HG02759 (cell line): ENCODE measurements around the gene CEBPG.
A peak's percentile ranks its signal among the peaks of the same experiment; 100 is the strongest.

Experiments
- ATAC-seq: cut with Tn5 transposase; IDR thresholded peaks from one replicate; pipeline ENCODE4 v1.9.1; 2021; ENCODE audit warnings: mild to moderate bottlenecking, moderate library complexity; ENCODE audit not compliant: unreplicated experiment

CEBPG gene

DNA sequence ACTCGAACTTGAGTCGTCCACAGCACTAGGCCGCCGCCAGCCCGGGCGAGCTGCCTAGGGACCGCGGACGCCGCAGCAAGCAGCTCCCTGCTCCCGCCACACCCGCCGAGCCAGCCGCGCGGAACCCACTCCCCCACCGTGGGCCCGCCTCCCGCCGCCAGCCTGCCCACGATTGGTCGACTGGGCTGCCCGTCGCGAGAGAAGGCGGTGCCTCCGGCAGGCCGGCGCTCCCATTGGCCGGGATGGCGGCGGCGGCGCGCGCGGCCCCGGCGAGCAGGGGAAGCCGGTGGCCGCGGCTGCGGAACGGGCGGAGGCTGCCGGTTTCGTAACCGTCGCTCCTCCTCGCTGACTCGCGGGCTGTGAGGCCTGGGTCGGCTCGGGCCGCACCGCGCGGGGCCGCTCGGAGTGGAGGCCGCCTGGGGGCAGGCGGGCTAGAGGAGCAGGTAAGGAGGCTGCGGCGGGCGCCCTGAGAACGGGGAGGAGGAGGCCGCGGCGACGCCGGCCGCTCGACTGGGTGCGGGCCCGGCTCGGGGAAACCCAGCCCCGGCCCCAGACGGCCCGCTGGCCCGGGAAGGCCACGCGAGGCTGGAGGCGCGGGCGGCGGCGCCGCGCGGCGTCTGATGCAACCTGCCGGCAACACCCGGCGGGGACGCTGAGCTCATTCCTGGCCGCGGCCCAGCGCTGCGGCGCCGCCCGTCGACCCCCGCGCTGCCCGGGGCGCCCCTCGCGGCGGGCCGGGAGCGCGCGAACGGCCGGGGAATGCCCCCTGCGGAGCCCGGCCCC, at the start of gene CEBPG:
CEBPG (plus strand) TSS at position 257 of the 783 bp plus-strand sequence. CDS start 5,531 bp downstream, outside the sequence.
- peak; percentile 86 for ATAC-seq

DNA sequence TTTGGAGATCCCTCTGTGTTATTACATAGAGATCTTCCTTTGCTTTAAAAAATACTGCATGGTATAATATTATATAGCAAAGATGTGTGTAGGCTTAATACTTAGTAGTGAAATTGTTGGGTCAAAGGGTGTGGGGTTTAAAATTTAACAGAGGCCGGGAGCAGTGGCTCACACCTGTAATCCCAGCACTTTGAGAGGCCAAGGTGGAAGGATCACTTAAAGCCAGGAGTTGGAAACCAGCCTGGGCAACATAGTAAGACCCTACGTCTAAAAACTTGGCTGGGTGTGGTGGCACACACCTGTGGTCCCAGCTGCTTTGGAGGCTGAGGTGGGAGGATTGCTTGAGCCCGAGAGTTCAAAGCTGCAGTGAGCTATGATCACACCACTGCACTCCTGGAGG, 48.9 kb upstream of the CEBPG start:
- ATAC-seq: no peak

GRCh38 chr19:33325920-33326319, 47.6 kb upstream of the CEBPG start:
- no peak for ATAC-seq

DNA sequence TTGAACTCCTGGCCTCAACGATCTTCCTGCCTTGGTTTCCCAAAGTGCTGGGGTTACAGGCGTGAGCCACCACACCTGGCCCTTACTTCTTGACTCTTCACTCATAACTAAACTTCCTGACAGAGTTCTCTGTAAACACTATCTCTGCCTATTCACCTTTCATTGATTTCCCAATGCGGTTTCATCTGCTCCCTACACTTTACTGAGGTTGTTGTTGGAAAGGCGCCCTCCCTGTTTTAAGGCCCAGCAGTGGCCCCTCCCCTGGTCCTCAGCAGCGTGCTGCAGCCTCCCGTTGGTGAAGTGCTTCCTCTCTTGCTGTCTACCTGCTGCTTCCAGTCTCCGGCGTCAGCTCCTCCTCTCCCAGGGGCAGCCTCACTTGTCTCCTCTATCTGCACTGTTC, 44.4 kb upstream of the CEBPG start:
- no peak for ATAC-seq

GRCh38 chr19:33329736-33330135, 43.8 kb upstream of the CEBPG start:
- no peak for ATAC-seq

DNA sequence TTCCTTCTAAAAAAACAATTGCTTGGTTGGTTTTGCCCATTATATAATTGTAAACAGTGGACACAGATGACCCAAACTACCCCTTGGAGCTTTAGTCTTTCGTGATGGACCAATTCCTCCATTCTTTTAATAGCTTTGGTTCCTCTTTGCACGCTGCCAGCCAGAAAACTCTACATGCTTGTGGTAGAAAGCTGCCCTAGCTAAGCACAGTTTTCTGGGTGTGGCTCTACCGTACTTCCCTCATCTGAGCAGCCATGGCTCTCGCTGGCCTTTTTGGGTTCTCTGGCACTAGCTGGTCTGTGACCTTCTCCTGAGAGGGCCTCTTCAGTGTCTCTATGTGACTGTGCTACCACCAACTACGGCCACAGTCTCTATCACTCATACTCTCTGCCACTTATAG, 41.3 kb upstream of the CEBPG start:
- ATAC-seq: no peak

DNA sequence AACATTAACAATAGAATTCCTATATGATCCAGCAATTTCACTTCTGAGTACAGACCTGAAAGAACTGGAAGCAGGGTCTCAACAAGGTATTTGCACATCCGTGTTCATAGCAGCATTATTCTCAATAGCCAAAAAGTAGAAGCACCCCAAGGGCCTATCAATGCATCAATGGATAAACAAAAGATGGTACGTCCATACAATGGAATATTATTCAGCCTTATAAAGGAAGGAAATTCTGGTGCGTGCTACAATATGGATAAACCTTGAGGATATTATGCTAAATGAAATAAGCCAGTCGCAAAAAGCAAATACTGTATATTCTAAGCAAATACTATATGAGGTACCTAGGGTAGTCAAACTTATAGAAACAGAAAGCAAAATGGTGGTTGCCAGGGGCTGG, 40.4 kb upstream of the CEBPG start:
- ATAC-seq: no peak

DNA sequence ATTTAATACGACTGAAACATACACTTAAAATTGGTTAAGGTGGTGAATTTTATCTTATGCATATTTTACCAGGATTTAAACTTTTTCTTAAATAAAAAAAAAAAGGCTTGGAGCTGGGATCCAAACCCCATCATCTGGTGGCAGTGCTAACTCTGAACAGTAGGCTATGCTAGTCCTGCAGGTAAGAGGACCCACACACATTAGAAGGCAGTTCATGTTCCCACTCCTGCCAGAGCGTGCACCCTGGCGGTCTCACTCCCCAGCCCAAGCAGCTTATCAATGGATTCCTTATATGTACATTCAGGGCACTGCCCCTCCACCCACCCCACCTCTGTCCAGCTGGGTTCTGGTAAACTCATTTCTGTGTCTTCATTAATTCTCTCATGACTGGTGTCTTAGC, 39.9 kb upstream of the CEBPG start:
- ATAC-seq: no peak

DNA sequence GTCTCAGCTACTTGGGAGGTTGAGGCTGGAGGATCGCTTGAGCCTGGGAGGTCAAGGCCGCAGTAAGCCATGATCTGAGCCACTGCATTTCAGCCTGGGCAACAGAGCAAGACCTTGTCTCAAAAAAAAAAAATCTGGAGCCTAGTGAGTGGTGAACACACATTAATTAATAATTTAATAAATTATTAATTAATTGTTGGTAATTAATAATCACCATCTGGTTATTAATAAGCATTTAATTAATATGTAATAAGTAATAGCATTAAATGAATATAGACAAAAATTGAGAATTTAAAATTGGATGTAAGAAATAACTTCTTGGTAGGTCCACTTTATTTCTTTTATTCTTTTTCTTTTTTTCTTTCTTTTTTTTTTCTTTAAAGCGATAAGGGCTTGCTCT, 39.2 kb upstream of the CEBPG start:
- ATAC-seq: no peak

DNA sequence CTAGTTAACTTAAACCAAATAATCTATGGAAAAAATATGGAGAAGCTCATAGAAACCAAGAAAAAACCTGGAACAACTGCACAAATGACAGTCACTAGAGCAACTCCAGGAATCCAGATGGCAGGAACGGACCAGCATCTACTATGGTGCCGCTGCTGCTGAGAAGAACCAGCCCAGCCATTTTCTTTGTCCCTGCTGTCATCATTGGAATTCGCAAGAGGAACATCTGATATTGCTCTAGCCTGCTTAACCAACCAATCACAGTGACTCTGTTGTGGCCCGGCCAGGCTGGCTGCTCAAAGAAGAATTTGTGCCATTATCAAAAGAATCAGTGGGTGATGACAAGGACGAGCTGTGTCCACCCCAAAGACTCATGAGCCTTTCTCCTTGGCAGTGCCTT, 38.1 kb upstream of the CEBPG start:
- ATAC-seq: no peak

- ATAC-seq: no peak
Observed at GRCh38 chr19:33339016-33339984, 34.2 kb upstream of the CEBPG start.

DNA sequence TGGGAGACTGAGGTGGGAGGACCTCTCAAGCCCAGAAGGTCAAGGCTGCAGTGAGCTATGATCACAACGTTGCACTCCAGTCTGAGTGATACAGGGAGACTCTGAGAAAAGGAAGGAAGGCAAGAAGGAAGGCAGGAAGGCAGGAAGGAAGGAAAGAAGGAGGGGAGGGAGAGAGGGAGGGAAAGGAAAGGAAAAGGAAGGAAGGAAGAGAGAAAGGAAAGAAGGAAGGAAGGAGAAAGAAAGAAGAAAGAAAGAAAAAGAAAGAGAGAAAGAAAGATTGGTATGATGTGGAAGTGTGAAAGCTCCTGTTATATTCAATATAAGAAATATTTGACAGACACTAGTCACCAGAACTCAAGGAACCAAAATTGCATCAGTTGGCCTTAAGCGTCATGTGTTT, 32.5 kb upstream of the CEBPG start:
- ATAC-seq: no peak

GRCh38 chr19:33343301-33343700, 30.2 kb upstream of the CEBPG start:
- ATAC-seq: no peak

- no peak for ATAC-seq
Observed at GRCh38 chr19:33343859-33344572, 29.5 kb upstream of the CEBPG start.

- ATAC-seq: no peak
Observed at GRCh38 chr19:33344573-33344925, 29.0 kb upstream of the CEBPG start.

GRCh38 chr19:33345163-33345562, 28.3 kb upstream of the CEBPG start:
- no peak for ATAC-seq

- ATAC-seq: no peak
Observed at GRCh38 chr19:33346665-33347064, 26.8 kb upstream of the CEBPG start.

DNA sequence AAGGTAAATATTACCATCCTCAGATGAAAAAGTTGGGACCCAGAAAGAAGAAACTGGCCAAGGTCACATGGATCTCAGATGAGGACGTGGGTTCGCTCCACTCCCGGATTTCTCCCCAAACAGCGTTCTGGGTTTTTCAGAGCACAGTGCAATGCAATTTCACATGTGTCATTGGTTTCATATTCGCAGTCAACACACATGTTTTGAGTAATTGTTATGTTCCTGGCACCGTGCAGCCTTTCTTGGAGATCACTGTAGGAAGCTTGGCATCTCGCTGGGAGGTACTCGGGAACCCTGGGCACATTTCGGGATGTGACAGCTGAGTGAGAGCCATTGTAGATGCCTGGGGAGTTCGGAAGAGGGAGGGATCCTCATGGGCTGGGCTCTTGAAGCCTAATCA, 26.2 kb upstream of the CEBPG start:
- ATAC-seq: no peak

DNA sequence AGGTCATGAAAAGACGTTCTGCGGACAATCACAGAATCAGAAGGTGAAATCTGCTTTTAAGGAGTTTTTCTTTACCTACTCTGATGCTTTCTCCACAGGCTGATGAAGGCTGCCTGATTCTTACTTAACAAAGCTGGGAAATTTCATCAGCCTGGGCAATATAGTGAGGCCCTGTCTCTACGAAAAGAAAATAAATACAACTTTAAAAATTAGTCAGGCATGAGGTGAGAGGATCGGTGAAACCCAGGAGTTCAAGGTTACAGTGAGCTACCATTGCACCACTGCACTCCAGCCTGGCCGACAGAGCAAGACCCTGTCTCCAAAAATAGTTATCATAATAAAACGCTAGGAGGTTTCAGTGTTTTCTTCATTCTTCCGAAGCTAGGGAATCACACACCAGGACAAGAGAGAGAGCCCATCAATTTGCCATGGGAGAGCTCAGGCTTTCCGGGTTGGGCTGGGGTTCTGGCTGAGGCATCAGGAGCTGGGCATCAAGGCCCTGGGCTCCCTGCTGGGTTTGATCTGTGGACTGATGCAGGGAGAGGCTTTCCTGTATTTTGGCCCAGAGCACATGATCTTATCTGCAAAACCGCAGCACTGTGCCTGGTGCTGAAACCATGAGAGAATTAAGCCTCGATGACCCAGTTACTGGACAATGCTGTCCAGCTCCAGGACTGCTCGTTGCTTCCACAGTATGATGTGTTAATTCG, 25.1 kb upstream of the CEBPG start:
- ATAC-seq: no peak

DNA sequence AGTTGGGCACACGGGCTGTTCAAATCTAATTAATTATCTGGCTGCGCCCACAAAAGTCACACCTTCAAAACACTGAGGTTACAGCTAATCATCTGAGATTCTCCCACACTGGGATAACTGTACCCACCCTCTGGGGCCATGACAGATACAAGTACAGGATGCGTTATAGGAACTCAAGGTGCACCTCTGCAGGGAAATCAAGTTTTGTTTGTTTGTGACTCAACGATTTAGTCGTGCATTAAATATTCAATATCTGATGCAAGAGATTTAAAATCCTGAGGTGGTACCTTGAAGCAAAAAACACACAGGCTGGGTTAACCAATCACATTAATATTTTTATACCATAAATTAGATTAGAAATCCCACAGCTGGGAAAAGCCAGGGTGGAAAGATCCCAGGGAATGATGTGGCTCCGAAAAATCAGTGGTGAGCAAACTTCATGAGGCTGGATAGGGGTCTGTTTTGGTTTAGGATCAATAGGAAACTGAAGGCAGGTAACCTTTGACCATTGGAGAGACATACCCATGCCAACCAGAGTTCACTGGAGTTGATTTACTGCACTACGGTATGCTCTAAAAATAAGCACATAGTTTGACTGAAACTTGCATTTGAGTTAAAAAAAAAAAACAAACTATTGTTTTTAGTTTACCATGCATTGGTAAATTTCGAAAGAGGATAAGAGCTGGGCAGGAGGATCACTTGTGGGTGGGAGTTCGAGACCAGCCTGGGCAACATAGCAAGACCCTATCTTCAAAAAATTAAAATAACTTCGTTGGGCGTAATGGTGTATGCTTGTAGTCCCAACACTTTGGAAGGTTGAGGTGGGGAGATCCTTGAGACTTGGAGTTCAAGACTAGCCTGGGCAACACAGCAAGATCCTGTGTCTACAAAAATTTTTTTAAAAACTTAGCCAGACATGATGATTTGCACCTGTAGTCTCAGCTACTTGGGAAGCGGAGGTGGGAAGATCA, 23.9 kb upstream of the CEBPG start:
- ATAC-seq: no peak
